ENCODE results near the gene AUTS2. TPM values are rescaled to one million over a fixed set of nuclear protein-coding genes. Genes with fewer than 3 reads are reported as not detected.
"Not testable (repeated sequence)": the region's sequence is repeated elsewhere in the genome, so short reads cannot be mapped to it uniquely, and the experiment has no call there.

AUTS2 gene
- total and polyA plus RNA-seq, 2 of the 8 experiments (the other 6 are each of a cell fraction or from before 2014, with no cell fraction given): 25.9 to 101 TPM

DNA sequence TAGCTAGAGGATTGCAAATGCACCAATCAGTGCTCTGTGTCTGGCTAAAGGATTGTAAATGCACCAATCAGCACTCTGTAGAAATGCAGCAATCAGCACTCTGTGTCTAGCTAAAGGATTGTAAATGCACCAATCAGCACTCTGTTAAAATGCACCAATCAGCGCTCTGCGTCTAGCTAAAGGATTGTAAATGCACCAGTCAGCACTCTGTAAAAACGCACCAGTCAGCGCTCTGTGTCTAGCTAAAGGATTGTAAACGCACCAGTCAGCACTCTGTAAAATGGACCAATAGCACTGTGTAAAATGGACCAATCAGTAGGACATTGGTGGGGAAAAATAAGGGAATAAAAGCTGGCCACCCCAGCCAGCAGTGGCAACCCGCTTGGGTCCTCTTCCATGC is 187.9 kb downstream of the AUTS2 start:
- H2BK120ac ChIP-seq (replicated peaks; ENCODE audit: low read depth, low read length); H3K23ac ChIP-seq (ENCODE audit: insufficient read length); H3K4me3 ChIP-seq (ENCODE audit: extremely low read depth in 1 of 4, insufficient read depth in 2 of 4, low read depth in 3 of 4, low read length in 4 of 4); DNase-seq (ENCODE audit: low read depth in 1 of 2, low spot score in 2 of 2); H3K56ac ChIP-seq (replicated peaks; ENCODE audit: insufficient read length, low read depth, low read length); H3K36me3 ChIP-seq (ENCODE audit: control insufficient read depth in 2 of 4, insufficient read depth in 4 of 4, low read length in 3 of 4); H4K8ac ChIP-seq (ENCODE audit: extremely low read depth, insufficient read depth, low read length); H3K79me1 ChIP-seq (ENCODE audit: low read depth, low read length); H4K5ac ChIP-seq (ENCODE audit: insufficient read length, low read depth, low read length); H2BK12ac ChIP-seq (ENCODE audit: low read depth, low read length); H2BK20ac ChIP-seq (ENCODE audit: low read length); CTCF ChIA-PET (ENCODE audit: partially characterized antibody); POLR2A ChIA-PET (ENCODE audit: partially characterized antibody); H2BK15ac ChIP-seq (ENCODE audit: low read length); H2BK5ac ChIP-seq (ENCODE audit: low read depth, low read length); H2AFZ ChIP-seq (ENCODE audit: low read length); H3K9me3 ChIP-seq (ENCODE audit: insufficient read depth in 2 of 2, low read depth in 1 of 2, low read length in 1 of 2); H4K20me1 ChIP-seq (replicated peaks in 1 of 2; ENCODE audit: control insufficient read depth in 1 of 2, insufficient read depth in 2 of 2, low read length in 2 of 2); H3K79me2 ChIP-seq (ENCODE audit: control insufficient read depth in 1 of 2, insufficient read depth in 2 of 2, low read length in 2 of 2); FAIRE-seq; H3K14ac ChIP-seq (ENCODE audit: insufficient read length); H3K4me1 ChIP-seq (replicated peaks in 1 of 4; ENCODE audit: control insufficient read depth in 3 of 4, insufficient read depth in 4 of 4, low read length in 3 of 4); H3K18ac ChIP-seq (ENCODE audit: extremely low read depth, low read length); H3K27me3 ChIP-seq (replicated peaks in 1 of 4; ENCODE audit: control insufficient read depth in 3 of 4, extremely low read depth in 1 of 4, insufficient read depth in 3 of 4, low read length in 3 of 4); H3K23me2 ChIP-seq (ENCODE audit: low read depth, low read length); H3K4ac ChIP-seq (replicated peaks; ENCODE audit: insufficient read length, low read depth, low read length); H3K4me2 ChIP-seq (ENCODE audit: insufficient read depth in 1 of 2, low read depth in 2 of 2, low read length in 2 of 2); H4K91ac ChIP-seq (replicated peaks; ENCODE audit: insufficient read length, low read length); H2AK5ac ChIP-seq (ENCODE audit: low read depth, low read length); H3K27ac ChIP-seq (ENCODE audit: low read depth, low read length); H3K9ac ChIP-seq (replicated peaks in 1 of 4; ENCODE audit: extremely low read depth in 1 of 4, low read depth in 3 of 4, low read length in 3 of 4): not testable (repeated sequence)
- WGBS, 2 experiments (ENCODE audit: extremely low coverage in 1 of 2, insufficient coverage in 1 of 2, insufficient read length in 1 of 2, insufficient replicate concordance in 2 of 2, low coverage in 1 of 2, low lambda C conversion rate in 2 of 2, missing lambda C conversion rate in 1 of 2): 95% methylated on average over 6 of the region's 6 CpGs; no CpG with 5 or more reads in 1 of the 2 experiments
